ENCODE measurements around the gene SCFD2. TPM values are rescaled to one million over a fixed set of nuclear protein-coding genes. Genes with fewer than 3 reads are reported as not detected.

The SCFD2 gene
- total and polyA plus RNA-seq, 7 experiments from 2014 or later = 13.4 to 32.8 (median 20.8) TPM

DNA sequence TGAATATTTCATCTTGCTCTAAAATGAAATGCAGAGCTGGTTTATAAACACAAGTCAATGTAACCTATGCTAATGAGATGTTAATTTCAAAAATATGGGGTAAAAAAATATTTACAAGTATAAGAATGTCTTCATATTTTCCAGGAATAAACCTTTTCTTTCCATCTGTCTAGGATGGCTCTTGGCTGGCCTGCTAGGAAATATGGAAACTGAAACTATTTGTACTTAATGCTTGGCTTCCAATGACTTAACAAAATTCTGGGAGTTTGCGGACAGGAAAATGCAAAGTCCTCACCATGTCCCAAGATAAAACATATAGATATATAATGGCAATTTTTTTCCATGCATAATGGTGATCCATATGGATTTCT, 168.1 kb downstream of the SCFD2 start:
- ChIA-PET POLR2A (no interaction called here), CTCF (interaction anchor here (0.7 to 4.4 kb wide), 4 partner anchors 270 to 1036 kb away, joined by 3 to 17 read pairs (median 4); no protein-coding TSS in a partner anchor)
- no peak overlapping the region for H3K4me3 ChIP-seq (ENCODE audit: low read length)
- no peaks in the 10 kb centered on the region for H3K4me1 ChIP-seq (ENCODE audit: control insufficient read depth in 2 of 2, insufficient read depth in 2 of 2, low read length in 2 of 2)
- no peaks in the 10 kb centered on the region for H3K27me3 Mint-ChIP-seq
- DNase-seq (no peak), ATAC-seq (no peak)
- no peaks in the 10 kb centered on the region for H3K9me3 Mint-ChIP-seq
- no peaks in the 10 kb centered on the region for H3K27me3 ChIP-seq (ENCODE audit: control insufficient read depth in 2 of 2, insufficient read depth in 2 of 2, low read length in 2 of 2)
- intact Hi-C loops (cut with micrococcal nuclease) = loop anchor here (1.0 to 10.0 kb wide), 8 partner anchors 183 to 1037 kb away; partner anchors contain the start of gene GSX2 (in 1 of the 2)
- no peaks in the 10 kb centered on the region for H3K36me3 ChIP-seq (ENCODE audit: control insufficient read depth in 2 of 3, insufficient read depth in 3 of 3, low read length in 3 of 3)
- H3K4me3 Mint-ChIP-seq = no peak overlapping the region
- H3K27ac Mint-ChIP-seq = no peak overlapping the region
- H3K4me1 Mint-ChIP-seq = no peaks in the 10 kb centered on the region
- no peak overlapping the region for H3K27ac ChIP-seq (ENCODE audit: low read depth, low read length)
- no peaks in the 10 kb centered on the region for H3K9me3 ChIP-seq (ENCODE audit: control insufficient read depth in 2 of 3, low read length in 3 of 3)
- peaks cover 0 to under 1% (median 0%) of the 10 kb centered on the region in 5 donors for H3K36me3 Mint-ChIP-seq

DNA sequence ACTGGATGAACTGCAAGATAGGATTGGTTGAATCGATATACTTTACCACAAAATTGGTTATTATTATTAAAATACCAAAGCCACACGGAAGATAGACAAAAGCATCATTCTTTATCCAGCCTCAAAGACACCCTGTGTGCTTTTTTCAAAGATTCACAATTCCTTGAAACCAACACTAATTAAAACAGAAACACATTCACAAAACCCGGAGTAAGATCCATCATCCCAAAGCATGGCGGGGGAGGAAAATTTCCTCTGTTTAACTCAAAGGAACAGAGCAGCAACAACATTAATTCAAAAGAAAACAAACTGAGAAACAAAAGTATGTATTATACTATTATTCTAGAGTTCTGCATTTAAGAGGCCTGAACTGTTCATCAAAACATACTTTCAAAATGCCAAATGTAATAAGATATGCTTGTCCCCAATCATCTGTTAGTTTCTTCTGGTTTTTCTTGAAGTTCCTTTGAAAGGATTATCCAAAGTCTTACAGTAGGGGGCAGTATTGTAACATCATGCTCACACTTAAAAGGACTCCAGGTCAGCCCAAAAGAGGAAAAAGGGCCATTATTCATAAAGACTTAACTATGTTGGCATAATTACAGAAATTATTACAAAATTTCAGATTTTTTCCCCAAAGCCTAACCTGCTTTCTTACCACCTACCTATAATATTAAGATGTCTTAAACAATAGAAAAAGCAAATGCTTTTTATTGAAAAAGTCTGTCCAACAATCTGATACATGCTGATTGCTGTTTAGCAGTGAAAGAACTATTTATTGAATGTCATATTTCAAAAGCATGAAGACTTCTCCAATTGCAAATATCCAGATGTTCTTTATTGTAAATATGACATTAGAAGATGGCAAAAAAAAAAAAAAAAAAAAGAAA, 168.7 kb downstream of the SCFD2 start:
- no peaks in the 10 kb centered on the region for H3K9me3 Mint-ChIP-seq
- DNase-seq (peak in 7 of 9 donors; percentile 13 to 60 (median 53)), ATAC-seq (peak; percentile 61)
- no peaks in the 10 kb centered on the region for H3K4me1 ChIP-seq (ENCODE audit: control insufficient read depth in 2 of 2, insufficient read depth in 2 of 2, low read length in 2 of 2)
- H3K4me1 Mint-ChIP-seq = no peaks in the 10 kb centered on the region
- no peak overlapping the region for H3K4me3 Mint-ChIP-seq
- no peaks in the 10 kb centered on the region for H3K27me3 ChIP-seq (ENCODE audit: control insufficient read depth in 2 of 2, insufficient read depth in 2 of 2, low read length in 2 of 2)
- peaks cover 0 to 2% (median 0%) of the 10 kb centered on the region in 5 donors for H3K36me3 Mint-ChIP-seq
- intact Hi-C loops (cut with micrococcal nuclease) = loop anchor here (1.0 to 10.0 kb wide), 8 partner anchors 182 to 1037 kb away; partner anchors contain the start of gene GSX2 (in 1 of the 2)
- no peak overlapping the region for H3K27ac ChIP-seq (ENCODE audit: low read depth, low read length)
- H3K27me3 Mint-ChIP-seq = no peaks in the 10 kb centered on the region
- ChIA-PET POLR2A (no interaction called here), CTCF (interaction anchor here (0.6 to 4.4 kb wide), 5 partner anchors 271 to 1037 kb away, joined by 3 to 17 read pairs (median 4); no protein-coding TSS in a partner anchor)
- no peak overlapping the region for H3K4me3 ChIP-seq (ENCODE audit: low read length)
- no peaks in the 10 kb centered on the region for H3K36me3 ChIP-seq (ENCODE audit: control insufficient read depth in 2 of 3, insufficient read depth in 3 of 3, low read length in 3 of 3)
- H3K27ac Mint-ChIP-seq = peak overlapping the region in 1 of 9 donors; percentile 62
- no peaks in the 10 kb centered on the region for H3K9me3 ChIP-seq (ENCODE audit: control insufficient read depth in 2 of 3, low read length in 3 of 3)

DNA sequence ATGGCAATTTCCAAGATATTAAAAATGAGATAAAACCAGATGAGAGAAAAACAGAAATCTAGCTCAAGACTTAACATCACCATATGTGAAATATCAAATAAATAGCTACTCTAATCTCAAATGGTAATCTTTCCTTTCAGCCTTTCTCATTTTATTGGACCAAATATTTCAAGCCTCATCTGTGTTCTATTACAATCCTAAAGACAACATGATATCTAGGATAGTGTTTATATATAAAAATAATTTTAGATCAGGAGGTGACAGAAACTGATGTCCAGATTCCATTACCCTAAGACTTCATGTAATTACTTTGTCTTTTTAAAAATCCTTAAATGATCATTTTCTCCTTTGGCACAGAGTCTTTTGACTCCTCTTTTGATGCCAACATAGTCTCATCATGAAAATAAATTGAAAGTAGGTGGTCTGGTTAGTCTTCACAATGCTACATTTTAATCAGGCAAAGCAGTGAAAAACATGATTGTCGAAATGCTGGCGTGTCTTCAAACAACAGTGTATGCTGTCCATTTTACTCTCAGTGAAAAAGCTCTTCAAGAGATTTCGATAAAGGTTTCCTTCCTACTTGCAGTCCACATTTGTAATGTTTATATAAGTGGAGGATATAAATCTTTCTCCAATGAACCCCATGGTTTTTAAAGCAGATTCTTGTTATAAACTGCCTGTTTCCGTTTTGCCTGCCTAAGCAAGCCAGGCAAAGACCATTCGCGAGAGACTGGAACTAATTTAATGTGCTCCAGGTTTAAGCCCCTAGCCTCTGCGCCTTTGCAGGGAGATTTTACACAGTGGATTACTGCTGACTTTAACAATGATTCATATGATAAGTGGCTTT, 169.8 kb downstream of the SCFD2 start:
- no peak overlapping the region for H3K4me3 ChIP-seq (ENCODE audit: low read length)
- no peak overlapping the region for H3K4me3 Mint-ChIP-seq
- H3K4me1 ChIP-seq (ENCODE audit: control insufficient read depth in 2 of 2, insufficient read depth in 2 of 2, low read length in 2 of 2) = no peaks in the 10 kb centered on the region
- CTCF ChIA-PET = interaction anchor here (1.0 to 4.4 kb wide), 2 partner anchors 1038 kb away, joined by 5 to 17 read pairs; no protein-coding TSS in a partner anchor
- H3K4me1 Mint-ChIP-seq = no peaks in the 10 kb centered on the region
- POLR2A ChIA-PET = no interaction called here
- no peak overlapping the region for H3K27ac ChIP-seq (ENCODE audit: low read depth, low read length)
- H3K9me3 ChIP-seq (ENCODE audit: control insufficient read depth in 2 of 3, low read length in 3 of 3) = no peaks in the 10 kb centered on the region
- no peak for DNase-seq
- ATAC-seq = no peak
- no peaks in the 10 kb centered on the region for H3K27me3 Mint-ChIP-seq
- no peaks in the 10 kb centered on the region for H3K27me3 ChIP-seq (ENCODE audit: control insufficient read depth in 2 of 2, insufficient read depth in 2 of 2, low read length in 2 of 2)
- no peaks in the 10 kb centered on the region for H3K36me3 ChIP-seq (ENCODE audit: control insufficient read depth in 2 of 3, insufficient read depth in 3 of 3, low read length in 3 of 3)
- peaks cover 0 to 3% (median 0%) of the 10 kb centered on the region in 5 donors for H3K36me3 Mint-ChIP-seq
- intact Hi-C loops (cut with micrococcal nuclease) = loop anchor here (2.0 to 10.0 kb wide), 5 partner anchors 181 to 909 kb away; partner anchors contain the start of gene GSX2 (in 1 of the 2)
- H3K9me3 Mint-ChIP-seq = no peaks in the 10 kb centered on the region
- peak overlapping the region in 1 of 9 donors; percentile 6 for H3K27ac Mint-ChIP-seq

DNA sequence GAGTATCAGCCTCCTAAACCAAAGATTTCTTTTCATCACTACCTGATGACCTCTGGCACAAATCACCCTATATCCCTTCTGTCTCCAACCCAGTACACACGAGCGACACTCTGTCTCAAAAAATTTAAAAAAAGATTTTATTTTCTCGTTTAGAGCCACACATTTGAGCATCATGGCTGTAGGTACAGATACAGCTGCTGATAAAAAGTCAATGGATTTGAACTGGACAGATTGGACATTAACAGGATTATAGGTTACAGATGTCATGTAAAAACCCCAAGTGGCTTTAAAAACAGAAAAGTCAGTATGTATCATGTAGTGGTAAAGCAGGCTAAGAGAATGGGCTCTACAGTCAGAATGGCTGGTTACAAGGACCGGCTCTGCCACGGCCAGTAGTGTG, 171.1 kb downstream of the SCFD2 start:
- ATAC-seq (no peak), DNase-seq (no peak)
- Mint-ChIP-seq H3K9me3 (no peaks in the 10 kb centered on the region), H3K27me3 (no peaks in the 10 kb centered on the region), H3K4me3 (no peak overlapping the region), H3K27ac (no peak overlapping the region), H3K36me3 (peaks cover 0 to 11% (median 6%) of the 10 kb centered on the region in 5 donors), H3K4me1 (peaks cover 0 to 6% (median 0%) of the 10 kb centered on the region in 7 donors)
- no peaks in the 10 kb centered on the region for H3K4me1 ChIP-seq (ENCODE audit: control insufficient read depth in 2 of 2, insufficient read depth in 2 of 2, low read length in 2 of 2)
- H3K27me3 ChIP-seq (ENCODE audit: control insufficient read depth in 2 of 2, insufficient read depth in 2 of 2, low read length in 2 of 2) = no peaks in the 10 kb centered on the region
- ChIA-PET POLR2A (no interaction called here), CTCF (interaction anchor here (1.0 kb wide), 1 partner anchor 1039 kb away, joined by 5 read pairs; no protein-coding TSS in a partner anchor)
- no peak overlapping the region for H3K4me3 ChIP-seq (ENCODE audit: low read length)
- no peaks in the 10 kb centered on the region for H3K9me3 ChIP-seq (ENCODE audit: control insufficient read depth in 2 of 3, low read length in 3 of 3)
- no peaks in the 10 kb centered on the region for H3K36me3 ChIP-seq (ENCODE audit: control insufficient read depth in 2 of 3, insufficient read depth in 3 of 3, low read length in 3 of 3)
- intact Hi-C loops (cut with micrococcal nuclease) = loop anchor here (5.0 to 10.0 kb wide), 3 partner anchors 180 to 910 kb away; partner anchors contain the start of gene GSX2 (in 1 of the 2)
- no peak overlapping the region for H3K27ac ChIP-seq (ENCODE audit: low read depth, low read length)

DNA sequence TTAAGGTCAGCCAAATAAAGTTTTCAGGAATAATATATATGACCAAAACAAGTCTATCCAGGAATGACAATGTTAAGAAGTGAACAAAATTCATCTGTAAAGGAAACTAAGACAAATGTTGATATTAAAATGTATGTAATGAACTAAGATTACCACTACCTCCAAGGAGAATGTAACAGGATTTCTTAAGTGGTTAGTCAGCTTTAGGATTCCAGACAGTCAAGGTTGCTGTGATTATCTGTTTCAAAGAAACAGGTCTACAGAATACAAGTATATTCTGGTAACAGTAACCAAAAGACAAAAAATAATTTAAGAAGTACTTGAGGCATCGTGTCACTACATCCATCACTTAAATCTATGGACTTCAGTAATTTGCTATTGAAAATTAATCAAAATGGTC, 172.8 kb downstream of the SCFD2 start:
- no peak for ATAC-seq
- Mint-ChIP-seq H3K4me1 (peaks cover 0 to 6% (median 0%) of the 10 kb centered on the region in 7 donors), H3K4me3 (no peak overlapping the region), H3K9me3 (no peaks in the 10 kb centered on the region), H3K27me3 (no peaks in the 10 kb centered on the region), H3K36me3 (peaks cover 0 to 13% (median 6%) of the 10 kb centered on the region in 5 donors), H3K27ac (no peak overlapping the region)
- Histone ChIP-seq H3K9me3 (ENCODE audit: control insufficient read depth in 2 of 3, low read length in 3 of 3) (no peaks in the 10 kb centered on the region), H3K36me3 (ENCODE audit: control insufficient read depth in 2 of 3, insufficient read depth in 3 of 3, low read length in 3 of 3) (no peaks in the 10 kb centered on the region), H3K27me3 (ENCODE audit: control insufficient read depth in 2 of 2, insufficient read depth in 2 of 2, low read length in 2 of 2) (no peaks in the 10 kb centered on the region), H3K27ac (ENCODE audit: low read depth, low read length) (no peak overlapping the region), H3K4me1 (ENCODE audit: control insufficient read depth in 2 of 2, insufficient read depth in 2 of 2, low read length in 2 of 2) (no peaks in the 10 kb centered on the region), H3K4me3 (ENCODE audit: low read length) (no peak overlapping the region)
- ChIA-PET POLR2A (no interaction called here), CTCF (no interaction called here)
- DNase-seq = no peak
- intact Hi-C loops (cut with micrococcal nuclease) = loop anchor here in 1 of 2 donors (10.0 kb wide), 2 partner anchors 178 to 912 kb away; partner anchors contain the start of gene GSX2

DNA sequence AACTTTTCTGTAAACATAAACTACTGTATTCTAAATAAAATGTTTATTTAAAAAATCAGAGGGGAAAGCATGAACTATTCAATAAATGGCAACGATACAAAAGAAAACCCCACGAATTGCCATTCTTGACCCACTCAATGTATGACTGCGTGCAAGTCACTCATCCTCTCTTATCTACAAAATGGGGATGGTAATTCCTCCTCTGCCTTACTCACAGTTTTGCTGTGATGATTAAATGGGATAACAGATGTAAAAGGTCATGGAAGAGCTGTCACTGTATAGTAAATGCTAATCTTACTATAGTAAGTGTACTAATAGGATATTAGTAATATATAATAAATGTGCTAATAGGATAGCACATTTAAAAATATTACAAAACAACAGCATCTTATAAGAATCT, 173.4 kb downstream of the SCFD2 start:
- Histone ChIP-seq H3K4me1 (ENCODE audit: control insufficient read depth in 2 of 2, insufficient read depth in 2 of 2, low read length in 2 of 2) (no peaks in the 10 kb centered on the region), H3K9me3 (ENCODE audit: control insufficient read depth in 2 of 3, low read length in 3 of 3) (no peaks in the 10 kb centered on the region), H3K27ac (ENCODE audit: low read depth, low read length) (no peak overlapping the region), H3K4me3 (ENCODE audit: low read length) (no peak overlapping the region), H3K36me3 (ENCODE audit: control insufficient read depth in 2 of 3, insufficient read depth in 3 of 3, low read length in 3 of 3) (no peaks in the 10 kb centered on the region), H3K27me3 (ENCODE audit: control insufficient read depth in 2 of 2, insufficient read depth in 2 of 2, low read length in 2 of 2) (no peaks in the 10 kb centered on the region)
- ATAC-seq (no peak), DNase-seq (no peak)
- Mint-ChIP-seq H3K36me3 (peaks cover 0 to 13% (median 6%) of the 10 kb centered on the region in 5 donors), H3K27me3 (no peaks in the 10 kb centered on the region), H3K9me3 (no peaks in the 10 kb centered on the region), H3K27ac (no peak overlapping the region), H3K4me3 (no peak overlapping the region), H3K4me1 (peaks cover 0 to 6% (median 0%) of the 10 kb centered on the region in 7 donors)
- ChIA-PET CTCF (no interaction called here), POLR2A (no interaction called here)
- intact Hi-C loops (cut with micrococcal nuclease) = loop anchor here in 1 of 2 donors (10.0 kb wide), 2 partner anchors 178 to 912 kb away; partner anchors contain the start of gene GSX2

Measured in naive thymus-derived CD4-positive, alpha-beta T cell (primary cell).